T-cell (primary cell): ENCODE results near the gene CYP3A7. TPM values are rescaled to one million over a fixed set of nuclear protein-coding genes. Genes with fewer than 3 reads are reported as not detected.
"Not testable (repeated sequence)": the region's sequence is repeated elsewhere in the genome, so short reads cannot be mapped to it uniquely, and the experiment has no call there.

Source experiments
- ATAC-seq, 4 experiments: fragments of 200-7000 bp in 3 of 4; fragments of 150-1000 bp in 1 of 4; cut with Tn5 transposase; replicated peaks in 1 of 4; 1 replicate in 3 of 4; 2 replicates in 1 of 4; pipeline ENCODE4 v1.10.0; 2021; ENCODE audit warnings: moderate library complexity in 3 of 4, mild to moderate bottlenecking in 2 of 4, moderate number of reproducible peaks in 1 of 4
- CTCF ChIA-PET, 2 donors: fragments of 300-600 bp; sonication (Branson Sonifier 250); formaldehyde crosslinking; loops; one replicate each; lab custom pipeline; 2022; ENCODE audit warnings: antibody characterized with exemption in 2 of 2; lab: Charles Lee
- POLR2A ChIA-PET, 2 donors: fragments of 300-600 bp; sonication (Branson Sonifier 250); formaldehyde crosslinking; loops; one replicate each; lab custom pipeline; 2022; ENCODE audit warnings: antibody characterized with exemption in 2 of 2; lab: Charles Lee
- DNase-seq, 35 experiments: peaks; one replicate each; pipeline versions ENCODE4 v3.0.0 to v3.0.0-alpha.2; 2013 to 2023
- H3K27ac ChIP-seq: one replicate; pipeline ENCODE4 v1.5.1; 2013; ENCODE audit warnings: low read length
- H3K27me3 ChIP-seq, 2 experiments: replicated peaks in 1 of 2; 1 replicate in 1 of 2; 2 replicates in 1 of 2; pipeline versions ENCODE4 v1.6.1 to v1.7.0; 2013; ENCODE audit warnings: low read length in 1 of 2, mixed read lengths in 1 of 2; ENCODE audit not compliant: control insufficient read depth in 2 of 2, insufficient read depth in 2 of 2; ENCODE audit errors: extremely low read depth in 1 of 2
- H3K36me3 ChIP-seq, 2 donors: 1 replicate in 1 of 2; 2 replicates in 1 of 2; pipeline versions ENCODE4 v1.6.1 to v1.7.0; 2013; ENCODE audit warnings: low read length in 1 of 2; ENCODE audit not compliant: control insufficient read depth in 2 of 2, insufficient read depth in 1 of 2; ENCODE audit errors: extremely low read depth in 1 of 2
- H3K4me1 ChIP-seq, 2 experiments: 1 replicate in 1 of 2; 2 replicates in 1 of 2; pipeline versions ENCODE4 v1.6.1 to v1.7.0; 2013; ENCODE audit warnings: low read length in 2 of 2, mixed read lengths in 1 of 2; ENCODE audit not compliant: insufficient read depth in 2 of 2, control insufficient read depth in 1 of 2; ENCODE audit errors: extremely low read depth in 1 of 2
- H3K4me3 ChIP-seq, 2 donors: 1 replicate in 1 of 2; 2 replicates in 1 of 2; pipeline versions ENCODE4 v1.5.1 to v1.7.0; 2013; ENCODE audit warnings: mild to moderate bottlenecking in 2 of 2, low read length in 1 of 2, moderate library complexity in 1 of 2; ENCODE audit not compliant: control insufficient read depth in 1 of 2; ENCODE audit errors: extremely low read depth in 1 of 2
- H3K9me3 ChIP-seq: 2 replicates; pipeline ENCODE4 v1.7.0; 2013
- H3K27ac Mint-ChIP-seq, 2 donors: one replicate each; pipeline ENCODE4 v1.8.0; 2020 to 2021; ENCODE audit warnings: mild to moderate bottlenecking in 2 of 2, mixed read lengths in 2 of 2
- H3K27me3 Mint-ChIP-seq, 2 donors: one replicate each; pipeline ENCODE4 v1.8.0; 2021 to 2022; ENCODE audit warnings: mixed read lengths in 2 of 2
- H3K36me3 Mint-ChIP-seq: one replicate; pipeline ENCODE4 v1.8.0; 2021; ENCODE audit warnings: mixed read lengths
- H3K4me1 Mint-ChIP-seq, 3 donors: one replicate each; pipeline ENCODE4 v1.8.0; 2020 to 2022; ENCODE audit warnings: mixed read lengths in 3 of 3, mild to moderate bottlenecking in 1 of 3
- H3K4me3 Mint-ChIP-seq, 3 donors: one replicate each; pipeline ENCODE4 v1.8.0; 2020 to 2022; ENCODE audit warnings: mild to moderate bottlenecking in 3 of 3, mixed read lengths in 3 of 3, moderate library complexity in 3 of 3
- H3K9me3 Mint-ChIP-seq, 3 donors: one replicate each; pipeline ENCODE4 v1.8.0; 2020 to 2022; ENCODE audit warnings: mixed read lengths in 3 of 3
- WGBS: methylation state at CpG from one replicate; pipeline ENCODE4 v1.1.5; 2013; ENCODE audit warnings: missing lambda C conversion rate; ENCODE audit not compliant: insufficient coverage; 5-methylcytosine and 5-hydroxymethylcytosine counted together
- total RNA-seq, 35 experiments: library from RNA in 6 of 35; stranded (reverse) in 6 of 35; fragments of 120-200 nt in 1 of 35; gene quantifications; one replicate each; pipeline versions ENCODE4 v1.2.1 to v1.2.4 and lab custom pipeline; 2013 to 2026

Gene CYP3A7
- total RNA-seq, 5 donors from 2014 or later (not counting 1 experiment from before 2014, with no cell fraction given), result not detected

GRCh38 chr7:99737726-99738125, 2.7 kb upstream of the CYP3A7 start:
- H3K27ac ChIP-seq, result no peak overlapping the region
- POLR2A ChIA-PET, result no interaction called here
- H3K4me3 ChIP-seq, result no peak overlapping the region
- peaks cover 3 to 4% of the 10 kb centered on the region in 2 donors for H3K27me3 Mint-ChIP-seq
- H3K4me1 Mint-ChIP-seq, result peaks cover 0 to 4% (median 0%) of the 10 kb centered on the region in 3 donors
- no peak overlapping the region for H3K27ac Mint-ChIP-seq
- CTCF ChIA-PET, result no interaction called here
- H3K27me3 ChIP-seq, result no peaks in the 10 kb centered on the region
- no peak overlapping the region for H3K4me3 Mint-ChIP-seq
- H3K9me3 Mint-ChIP-seq, result no peaks in the 10 kb centered on the region
- ATAC-seq (no peak), DNase-seq (no peak)
- no peaks in the 10 kb centered on the region for H3K4me1 ChIP-seq
- H3K9me3 ChIP-seq, result no peaks in the 10 kb centered on the region
- H3K36me3 ChIP-seq, result no peaks in the 10 kb centered on the region
- peaks cover 42% of the 10 kb centered on the region for H3K36me3 Mint-ChIP-seq
- no CpG with 5 or more reads among the region's 1 CpG for WGBS

DNA sequence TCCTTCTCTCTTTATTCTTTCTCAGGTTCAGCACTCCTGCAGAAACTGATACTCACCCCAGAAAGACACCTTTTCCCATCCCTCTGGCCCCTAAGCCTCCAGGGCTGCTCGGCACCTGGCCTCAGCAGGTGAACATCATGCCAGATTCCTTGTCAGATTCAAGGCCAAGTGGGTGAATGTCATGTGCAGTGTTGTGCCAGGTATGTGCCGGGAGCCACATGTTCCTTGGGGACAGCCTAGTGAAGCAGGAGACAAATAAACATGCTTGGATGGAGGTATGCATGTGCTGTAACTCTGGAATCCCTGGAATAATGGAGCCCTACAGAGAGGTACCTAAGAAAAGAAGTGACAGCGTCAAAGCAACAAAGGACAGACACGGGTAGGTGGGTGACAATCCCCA, 1.7 kb upstream of the CYP3A7 start:
- ATAC-seq, H3K4me3 ChIP-seq, H3K27ac ChIP-seq, H3K9me3 Mint-ChIP-seq, DNase-seq, H3K4me3 Mint-ChIP-seq, H3K27me3 ChIP-seq, H3K9me3 ChIP-seq, POLR2A ChIA-PET, H3K4me1 Mint-ChIP-seq, H3K4me1 ChIP-seq, H3K27ac Mint-ChIP-seq, H3K27me3 Mint-ChIP-seq, H3K36me3 ChIP-seq: not testable (repeated sequence)
- CTCF ChIA-PET, result interaction anchor here in 1 of 2 donors (0.6 kb wide), 1 partner anchor 342 kb away, joined by 4 read pairs; no protein-coding TSS in a partner anchor
- peaks cover 42% of the 10 kb centered on the region for H3K36me3 Mint-ChIP-seq
- 100% methylated on average over 3 of the region's 4 CpGs for WGBS

- Histone ChIP-seq H3K27ac (no peak overlapping the region), H3K9me3 (no peaks in the 10 kb centered on the region), H3K36me3 (no peaks in the 10 kb centered on the region), H3K27me3 (no peaks in the 10 kb centered on the region), H3K4me1 (no peaks in the 10 kb centered on the region), H3K4me3 (no peak overlapping the region)
- Mint-ChIP-seq H3K9me3 (no peaks in the 10 kb centered on the region), H3K4me1 (no peaks in the 10 kb centered on the region), H3K36me3 (peaks cover 24% of the 10 kb centered on the region), H3K27ac (no peak overlapping the region), H3K4me3 (no peak overlapping the region), H3K27me3 (no peaks in the 10 kb centered on the region)
- DNase-seq (peak in 6 of 35 experiments; percentile 2 to 19 (median 8)), ATAC-seq (no peak)
- CTCF ChIA-PET, result no interaction called here
- POLR2A ChIA-PET, result no interaction called here
- 100% methylated on average over 2 of the region's 2 CpGs for WGBS
Observed at GRCh38 chr7:99733448-99733847, 1.5 kb downstream of the CYP3A7 start.

DNA sequence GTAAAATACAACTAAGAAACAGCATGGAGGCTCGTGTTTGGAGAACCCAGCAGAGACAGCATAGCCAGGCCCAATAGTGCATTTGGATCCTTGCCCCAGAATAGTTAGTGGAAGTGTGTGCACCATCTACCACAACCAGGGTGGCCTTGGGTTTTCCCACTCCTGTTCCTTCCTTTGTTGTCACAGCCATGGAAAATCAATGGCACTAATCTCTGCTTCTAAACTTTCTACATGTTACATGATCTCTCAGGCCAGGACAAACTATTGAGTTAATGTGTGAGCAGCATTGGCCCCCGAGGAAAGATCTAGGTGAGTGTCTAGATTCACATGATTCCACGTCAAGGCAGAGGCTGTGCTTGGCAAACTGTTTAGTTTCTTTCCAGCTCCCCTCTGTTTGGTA, 2.0 kb downstream of the CYP3A7 start:
- no peaks in the 10 kb centered on the region for H3K4me1 Mint-ChIP-seq
- ChIA-PET CTCF (no interaction called here), POLR2A (no interaction called here)
- no peaks in the 10 kb centered on the region for H3K27me3 ChIP-seq
- H3K4me1 ChIP-seq, result no peaks in the 10 kb centered on the region
- WGBS, result 80% methylated on average over 2 of the region's 3 CpGs
- no peaks in the 10 kb centered on the region for H3K9me3 ChIP-seq
- DNase-seq, result no peak
- peaks cover 21% of the 10 kb centered on the region for H3K36me3 Mint-ChIP-seq
- H3K4me3 Mint-ChIP-seq, result no peak overlapping the region
- no peaks in the 10 kb centered on the region for H3K9me3 Mint-ChIP-seq
- no peak for ATAC-seq
- no peak overlapping the region for H3K27ac ChIP-seq
- no peak overlapping the region for H3K27ac Mint-ChIP-seq
- no peaks in the 10 kb centered on the region for H3K27me3 Mint-ChIP-seq
- H3K36me3 ChIP-seq, result no peaks in the 10 kb centered on the region
- H3K4me3 ChIP-seq, result no peak overlapping the region

GRCh38 chr7:99731638-99732374, 3.2 kb downstream of the CYP3A7 start:
- Mint-ChIP-seq H3K27ac (no peak overlapping the region), H3K27me3 (no peaks in the 10 kb centered on the region), H3K9me3 (no peaks in the 10 kb centered on the region), H3K4me1 (no peaks in the 10 kb centered on the region), H3K36me3 (peaks cover 12% of the 10 kb centered on the region), H3K4me3 (no peak overlapping the region)
- no peaks in the 10 kb centered on the region for H3K4me1 ChIP-seq
- ChIA-PET CTCF (no interaction called here), POLR2A (no interaction called here)
- DNase-seq (no peak), ATAC-seq (no peak)
- H3K9me3 ChIP-seq, result no peaks in the 10 kb centered on the region
- no peak overlapping the region for H3K27ac ChIP-seq
- no CpG with 5 or more reads among the region's 4 CpGs for WGBS
- no peaks in the 10 kb centered on the region for H3K27me3 ChIP-seq
- no peaks in the 10 kb centered on the region for H3K36me3 ChIP-seq
- H3K4me3 ChIP-seq, result no peak overlapping the region

DNA sequence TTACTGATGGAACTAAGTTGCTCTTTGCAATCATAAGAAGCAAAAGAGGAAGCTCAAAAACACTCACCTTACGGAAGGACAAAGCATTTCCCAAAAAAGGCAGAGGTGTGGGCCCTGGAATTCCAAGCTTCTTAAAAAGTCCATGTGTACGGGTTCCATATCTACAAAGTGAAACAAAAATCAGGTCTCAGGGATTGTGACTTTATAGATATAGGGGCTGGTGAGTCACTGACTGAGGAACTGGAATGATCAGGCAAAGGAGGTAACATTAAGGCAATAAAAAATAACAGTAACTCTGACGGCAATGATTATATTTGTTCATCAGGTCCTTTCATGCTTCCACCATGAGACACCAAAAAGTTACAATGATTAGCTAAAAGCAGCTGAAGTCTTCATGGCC, 4.0 kb downstream of the CYP3A7 start:
- ATAC-seq, result no peak
- Histone ChIP-seq H3K27me3 (no peaks in the 10 kb centered on the region), H3K27ac (no peak overlapping the region), H3K4me3 (no peak overlapping the region), H3K9me3 (no peaks in the 10 kb centered on the region), H3K4me1 (no peaks in the 10 kb centered on the region), H3K36me3 (no peaks in the 10 kb centered on the region)
- no peak for DNase-seq
- H3K4me1 Mint-ChIP-seq, result no peaks in the 10 kb centered on the region
- H3K9me3 Mint-ChIP-seq, result no peaks in the 10 kb centered on the region
- H3K36me3 Mint-ChIP-seq, result peaks cover 4% of the 10 kb centered on the region
- ChIA-PET CTCF (no interaction called here), POLR2A (no interaction called here)
- H3K27me3 Mint-ChIP-seq, result no peaks in the 10 kb centered on the region
- no peak overlapping the region for H3K27ac Mint-ChIP-seq
- WGBS, result 86% methylated on average over 1 of the region's 3 CpGs
- no peak overlapping the region for H3K4me3 Mint-ChIP-seq
